Lower lobe of right lung (tissue), 2 donors: ENCODE results near the gene PPOX. TPM values are rescaled to one million over a fixed set of nuclear protein-coding genes. Genes with fewer than 3 reads are reported as not detected.

Experiments
- ATAC-seq, 2 donors: fragments of 200-7000 bp; cut with Tn5 transposase; one replicate each; pipeline ENCODE4 v1.9.1; 2020 to 2022; ENCODE audit warnings: mild to moderate bottlenecking in 2 of 2, moderate library complexity in 2 of 2
- DNase-seq: peaks from one replicate; pipeline ENCODE4 v3.0.0-alpha.2; 2020
- H3K27ac ChIP-seq: fragments of 200-600 bp; one replicate; pipeline ENCODE4 v1.8.0; 2022
- H3K27me3 ChIP-seq: fragments of 200-600 bp; one replicate; pipeline ENCODE4 v1.8.0; 2022; ENCODE audit warnings: low read depth
- H3K36me3 ChIP-seq: fragments of 200-600 bp; one replicate; pipeline ENCODE4 v1.8.0; 2022; ENCODE audit warnings: mild to moderate bottlenecking
- H3K4me1 ChIP-seq: fragments of 200-600 bp; one replicate; pipeline ENCODE4 v1.8.0; 2022
- H3K4me3 ChIP-seq: fragments of 200-600 bp; one replicate; pipeline ENCODE4 v1.8.0; 2022; ENCODE audit warnings: mild to moderate bottlenecking
- H3K9me3 ChIP-seq: fragments of 200-600 bp; one replicate; pipeline ENCODE4 v1.8.0; 2022
- intact Hi-C: fragments of 100-400 bp; cut with DNase I; formaldehyde crosslinking; loops from one replicate; pipeline ENCODE4 v1.11.0; 2022
- total RNA-seq: library from RNA; stranded (reverse); fragmentation: NEBNext Ultra II Directional; extraction: Animal tissue kit (Norgen Biotek cat#: 25700); gene quantifications from one replicate; pipeline ENCODE4 v1.2.1, GENCODE V29; 2021
- TF ChIP-seq, protein P1 (sequence below): fragments of 200-600 bp; IDR thresholded peaks from one replicate; pipeline ENCODE4 v1.8.0; 2022; ENCODE audit warnings: antibody characterized with exemption, mild to moderate bottlenecking
- donor health status: DM: no; HTN: yes; CAD: no; lungs with severe emphysema.

Gene PPOX
- total RNA-seq, 1 donor from 2014 or later, result 24.1 TPM

DNA sequence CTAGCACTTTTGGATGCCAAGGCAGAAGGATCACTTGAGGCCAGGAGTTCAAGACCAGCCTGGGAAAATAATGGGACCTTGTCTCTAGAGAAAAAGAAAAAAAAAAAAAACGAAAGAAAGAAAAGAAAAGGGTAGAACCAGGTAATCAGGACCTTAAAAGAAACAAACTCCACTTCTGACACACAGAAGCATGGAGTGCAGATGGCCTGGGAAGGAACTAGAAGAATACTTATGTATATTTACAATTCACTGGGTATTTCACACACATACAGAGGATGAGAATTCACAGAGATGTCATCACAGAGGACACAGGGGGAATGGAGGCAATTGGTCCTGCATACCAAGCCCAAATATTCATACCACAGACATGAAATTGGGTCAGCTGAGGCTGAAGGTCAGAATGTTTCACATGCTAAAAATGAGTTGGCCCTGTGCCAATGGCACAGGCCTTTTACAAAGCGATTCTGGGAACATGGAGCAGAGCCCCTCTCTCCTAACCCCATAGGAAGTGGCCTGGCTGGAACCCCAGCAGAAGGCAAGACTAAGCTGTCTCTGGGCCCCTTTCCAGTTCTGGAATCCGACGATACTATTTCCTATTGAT is 6.7 kb downstream of the PPOX start:
- peaks cover 34% of the 10 kb centered on the region for H3K4me1 ChIP-seq
- no peaks in the 10 kb centered on the region for H3K27me3 ChIP-seq
- no peak for ATAC-seq
- no peaks in the 10 kb centered on the region for H3K9me3 ChIP-seq
- intact Hi-C loops, result no loop called here
- peak overlapping the region; percentile 5 for H3K27ac ChIP-seq
- TF ChIP-seq, protein P1, sequence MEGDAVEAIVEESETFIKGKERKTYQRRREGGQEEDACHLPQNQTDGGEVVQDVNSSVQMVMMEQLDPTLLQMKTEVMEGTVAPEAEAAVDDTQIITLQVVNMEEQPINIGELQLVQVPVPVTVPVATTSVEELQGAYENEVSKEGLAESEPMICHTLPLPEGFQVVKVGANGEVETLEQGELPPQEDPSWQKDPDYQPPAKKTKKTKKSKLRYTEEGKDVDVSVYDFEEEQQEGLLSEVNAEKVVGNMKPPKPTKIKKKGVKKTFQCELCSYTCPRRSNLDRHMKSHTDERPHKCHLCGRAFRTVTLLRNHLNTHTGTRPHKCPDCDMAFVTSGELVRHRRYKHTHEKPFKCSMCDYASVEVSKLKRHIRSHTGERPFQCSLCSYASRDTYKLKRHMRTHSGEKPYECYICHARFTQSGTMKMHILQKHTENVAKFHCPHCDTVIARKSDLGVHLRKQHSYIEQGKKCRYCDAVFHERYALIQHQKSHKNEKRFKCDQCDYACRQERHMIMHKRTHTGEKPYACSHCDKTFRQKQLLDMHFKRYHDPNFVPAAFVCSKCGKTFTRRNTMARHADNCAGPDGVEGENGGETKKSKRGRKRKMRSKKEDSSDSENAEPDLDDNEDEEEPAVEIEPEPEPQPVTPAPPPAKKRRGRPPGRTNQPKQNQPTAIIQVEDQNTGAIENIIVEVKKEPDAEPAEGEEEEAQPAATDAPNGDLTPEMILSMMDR, result no peak
- peaks cover 72% of the 10 kb centered on the region for H3K36me3 ChIP-seq
- DNase-seq, result no peak
- no peak overlapping the region for H3K4me3 ChIP-seq

DNA sequence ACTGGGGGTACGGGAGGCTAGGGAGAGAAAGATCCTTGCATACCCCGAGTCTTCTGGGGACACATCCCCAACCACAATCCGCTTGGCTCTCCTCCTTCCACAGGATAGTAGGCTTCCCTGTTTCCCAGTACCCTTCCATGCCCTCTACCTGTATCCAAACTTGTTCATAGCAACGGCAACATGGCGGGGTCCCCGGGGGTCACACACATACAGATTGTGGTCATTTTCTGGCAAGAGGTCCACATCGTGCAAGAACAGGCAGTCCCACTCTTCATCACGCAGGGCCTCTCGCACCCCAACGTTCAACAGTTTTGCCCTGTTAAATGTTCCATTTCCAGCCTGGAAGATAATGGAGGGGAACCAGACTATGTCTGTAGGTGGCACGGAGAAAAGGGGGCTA is 7.5 kb downstream of the PPOX start:
- no peaks in the 10 kb centered on the region for H3K27me3 ChIP-seq
- peak overlapping the region; percentile 5 for H3K27ac ChIP-seq
- H3K9me3 ChIP-seq, result no peaks in the 10 kb centered on the region
- TF ChIP-seq, protein P1, result no peak
- peaks cover 72% of the 10 kb centered on the region for H3K36me3 ChIP-seq
- ATAC-seq (no peak), DNase-seq (no peak)
- intact Hi-C loops, result no loop called here
- H3K4me1 ChIP-seq, result peaks cover 38% of the 10 kb centered on the region
- H3K4me3 ChIP-seq, result no peak overlapping the region

DNA sequence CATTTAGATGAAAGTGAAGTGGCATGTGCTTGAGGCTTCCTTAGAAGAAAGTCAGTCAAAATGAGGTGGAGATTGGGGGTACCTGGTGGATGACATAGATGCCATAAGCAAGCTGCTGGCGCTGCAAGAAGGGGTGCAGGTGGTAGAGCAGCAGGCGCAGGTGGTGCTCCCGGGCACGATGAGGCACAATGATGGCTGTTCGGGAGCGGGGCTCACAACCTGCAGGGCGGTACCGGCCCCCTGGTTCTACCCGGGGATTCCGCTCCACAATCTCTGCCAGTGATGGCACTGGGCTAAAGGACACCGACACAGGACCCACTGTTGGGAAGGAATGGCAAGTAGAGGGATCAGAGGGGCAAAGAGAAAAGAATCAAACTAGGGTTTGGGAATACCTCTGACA is 8.7 kb downstream of the PPOX start:
- TF ChIP-seq, protein P1, result no peak
- Histone ChIP-seq H3K27ac (no peak overlapping the region), H3K36me3 (peaks cover 61% of the 10 kb centered on the region)

GRCh38 chr1:161175771-161176453 is 9.7 kb downstream of the PPOX start:
- Histone ChIP-seq H3K4me3 (peak overlapping the region; percentile 80), H3K4me1 (peaks cover 38% of the 10 kb centered on the region), H3K9me3 (no peaks in the 10 kb centered on the region), H3K36me3 (peaks cover 51% of the 10 kb centered on the region), H3K27me3 (no peaks in the 10 kb centered on the region), H3K27ac (peak overlapping the region; percentile 91)
- DNase-seq (no peak), ATAC-seq (no peak)
- intact Hi-C loops, result no loop called here
- TF ChIP-seq, protein P1, result no peak

More for the DNA sequence above, 8.7 kb downstream of the PPOX start:
- ATAC-seq, result no peak
- no peak for DNase-seq
- no peak overlapping the region for H3K4me3 ChIP-seq
- H3K27me3 ChIP-seq, result no peaks in the 10 kb centered on the region
- intact Hi-C loops, result no loop called here
- no peaks in the 10 kb centered on the region for H3K9me3 ChIP-seq
- H3K4me1 ChIP-seq, result peaks cover 38% of the 10 kb centered on the region

DNA sequence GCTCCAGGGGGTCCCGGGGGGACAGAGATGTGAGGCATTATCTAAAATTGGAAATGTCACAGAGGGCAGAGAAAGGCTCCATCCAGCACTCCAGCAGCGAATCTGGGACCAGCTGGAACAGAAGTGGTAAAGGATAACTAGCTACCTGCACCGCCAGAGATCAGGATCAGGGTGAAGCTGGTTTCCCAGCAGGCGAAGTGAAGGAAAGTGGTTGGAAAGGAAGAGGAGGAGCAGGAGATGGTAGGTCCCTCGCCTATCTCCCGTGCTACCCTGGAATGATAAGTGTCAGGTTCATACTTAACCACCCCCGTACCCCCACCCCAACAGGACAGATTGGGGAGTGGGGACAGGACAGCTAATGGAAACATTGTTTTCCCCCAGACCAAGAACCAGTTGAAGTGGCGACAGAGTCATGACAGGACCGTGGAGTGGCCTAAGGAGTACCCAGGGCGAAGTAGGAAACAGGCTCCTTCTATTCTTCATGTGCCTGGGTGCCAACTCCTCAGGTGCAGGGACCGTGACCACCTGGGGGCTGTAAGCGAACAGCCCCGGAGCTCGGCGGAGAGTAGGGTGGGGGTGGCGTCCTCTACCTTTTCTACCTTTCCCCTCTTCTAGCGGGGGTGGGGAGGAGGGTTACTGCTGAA is 10.4 kb downstream of the PPOX start:
- no peaks in the 10 kb centered on the region for H3K9me3 ChIP-seq
- DNase-seq, result no peak
- intact Hi-C loops, result no loop called here
- peak overlapping the region; percentile 91 for H3K27ac ChIP-seq
- peak; percentile 23 to 55 for ATAC-seq
- peaks cover 44% of the 10 kb centered on the region for H3K36me3 ChIP-seq
- TF ChIP-seq, protein P1, result no peak
- H3K27me3 ChIP-seq, result no peaks in the 10 kb centered on the region
- H3K4me1 ChIP-seq, result peaks cover 38% of the 10 kb centered on the region
- peak overlapping the region; percentile 80 for H3K4me3 ChIP-seq
